HepG2 (cell line): Measurements from ENCODE around the gene PVR. TPM values are rescaled to one million over a fixed set of nuclear protein-coding genes. Genes with fewer than 3 reads are reported as not detected.

Source experiments
- ATF1 ChIP-seq: IDR thresholded peaks from 2 replicates; pipeline ENCODE4 v1.6.1; 2016; ENCODE audit warnings: mild to moderate bottlenecking, control low read depth
- ATF7 ChIP-seq, 2 experiments: fragments of 450-650 bp in 1 of 2; sonication (generic) in 1 of 2; formaldehyde crosslinking in 1 of 2; IDR thresholded peaks; 2 replicates each; pipeline versions ENCODE4 v1.4.0 to v1.6.1; 2016 to 2020; ENCODE audit warnings: antibody characterized with exemption in 1 of 2, mild to moderate bottlenecking in 1 of 2, missing genetic modification reagents in 1 of 2
- EEA1 ChIP-seq: sonication (generic); formaldehyde crosslinking; IDR thresholded peaks from 2 replicates; pipeline ENCODE4 v1.5.1; 2020; ENCODE audit warnings: mild to moderate bottlenecking, missing genetic modification reagents, borderline replicate concordance
- FOXP1 ChIP-seq, 2 experiments: fragments of 450-650 bp in 1 of 2; IDR thresholded peaks; 2 replicates each; pipeline ENCODE4 v1.6.1; 2017 to 2018; ENCODE audit warnings: antibody characterized with exemption in 1 of 2
- GTF2F1 ChIP-seq: fragments of 150-350 bp; IDR thresholded peaks from 2 replicates; pipeline ENCODE4 v1.6.1; 2014; ENCODE audit warnings: low read length
- HNRNPL ChIP-seq: fragments of 200-400 bp; formaldehyde crosslinking; IDR thresholded peaks from 2 replicates; pipeline ENCODE4 v1.6.1; 2017; ENCODE audit warnings: mild to moderate bottlenecking, low read depth, low read length
- ISL2 ChIP-seq: sonication (generic); formaldehyde crosslinking; IDR thresholded peaks from 2 replicates; pipeline ENCODE4 v1.5.0; 2020; ENCODE audit warnings: missing genetic modification reagents
- KDM5A ChIP-seq: fragments of 200-600 bp; sonication (generic); IDR thresholded peaks from 2 replicates; pipeline ENCODE4 v1.7.0; 2018; ENCODE audit warnings: antibody characterized with exemption, mild to moderate bottlenecking, low read length, borderline replicate concordance
- KMT2A ChIP-seq: sonication (generic); formaldehyde crosslinking; IDR thresholded peaks from 2 replicates; pipeline ENCODE4 v1.4.0; 2020; ENCODE audit warnings: missing genetic modification reagents
- MBD4 ChIP-seq: IDR thresholded peaks from 2 replicates; pipeline ENCODE4 v1.6.1; 2012; ENCODE audit warnings: low read length, inconsistent platforms, borderline replicate concordance
- MEIS2 ChIP-seq: sonication (generic); formaldehyde crosslinking; IDR thresholded peaks from 2 replicates; pipeline ENCODE4 v1.9.0; 2021; ENCODE audit warnings: mild to moderate bottlenecking, missing genetic modification reagents
- MIXL1 ChIP-seq: IDR thresholded peaks from 2 replicates; pipeline ENCODE4 v1.6.1; 2016
- NBN ChIP-seq: fragments of 450-650 bp; conservative IDR thresholded peaks from 2 replicates; pipeline ENCODE4 v1.6.1; 2017
- PHF20 ChIP-seq: sonication (generic); formaldehyde crosslinking; IDR thresholded peaks from 2 replicates; pipeline ENCODE4 v1.5.0; 2020; ENCODE audit warnings: mild to moderate bottlenecking, missing genetic modification reagents
- RARA ChIP-seq: IDR thresholded peaks from 2 replicates; pipeline ENCODE4 v1.6.1; 2016; ENCODE audit warnings: missing genetic modification reagents, missing compliant biosample characterization
- REPIN1 ChIP-seq: sonication (generic); formaldehyde crosslinking; IDR thresholded peaks from 2 replicates; pipeline ENCODE4 v1.8.0; 2022; ENCODE audit warnings: missing genetic modification reagents, low read depth, mild to moderate bottlenecking, borderline replicate concordance
- SKI ChIP-seq: fragments of 450-650 bp; IDR thresholded peaks from one replicate; pipeline ENCODE4 v1.6.1; 2018; ENCODE audit warnings: mild to moderate bottlenecking; ENCODE audit not compliant: partially characterized antibody
- SPEN ChIP-seq: sonication (generic); formaldehyde crosslinking; IDR thresholded peaks from 2 replicates; pipeline ENCODE4 v1.5.1; 2020; ENCODE audit warnings: low read depth, mild to moderate bottlenecking, missing genetic modification reagents
- ZBTB7A ChIP-seq: sonication (generic); formaldehyde crosslinking; IDR thresholded peaks from 2 replicates; pipeline ENCODE4 v1.8.0; 2022; ENCODE audit warnings: mild to moderate bottlenecking, missing genetic modification reagents
- ZEB1 ChIP-seq: IDR thresholded peaks from 2 replicates; pipeline ENCODE4 v1.6.1; 2012; ENCODE audit warnings: mild to moderate bottlenecking, low read depth, inconsistent platforms; ENCODE audit not compliant: insufficient replicate concordance
- ZNF138 ChIP-seq: sonication (generic); formaldehyde crosslinking; IDR thresholded peaks from 2 replicates; pipeline ENCODE4 v1.5.0; 2020; ENCODE audit warnings: mild to moderate bottlenecking, low read depth, missing genetic modification reagents
- ZNF468 ChIP-seq: sonication (generic); formaldehyde crosslinking; IDR thresholded peaks from 2 replicates; pipeline ENCODE4 v1.8.0; 2022; ENCODE audit warnings: mild to moderate bottlenecking, moderate library complexity, missing genetic modification reagents
- ZNF768 ChIP-seq: sonication (generic); formaldehyde crosslinking; IDR thresholded peaks from 2 replicates; pipeline ENCODE4 v1.4.0; 2020; ENCODE audit warnings: missing genetic modification reagents
- ZNF776 ChIP-seq: sonication (generic); formaldehyde crosslinking; IDR thresholded peaks from 2 replicates; pipeline ENCODE4 v1.4.0; 2020; ENCODE audit warnings: mild to moderate bottlenecking, missing genetic modification reagents
- ZNF782 ChIP-seq: sonication (generic); formaldehyde crosslinking; IDR thresholded peaks from 2 replicates; pipeline ENCODE4 v1.4.0; 2020; ENCODE audit warnings: missing genetic modification reagents, mild to moderate bottlenecking, borderline replicate concordance
- polyA plus RNA-seq, 8 experiments: library from polyadenylated mRNA; depleted of rRNA in 3 of 8; stranded (reverse) in 7 of 8; unstranded in 1 of 8; fragments of >200 nt; fragmentation: Illumina TruSeq in 4 of 8; extraction: Trizol in 4 of 8; gene quantifications; 2 replicates each; pipeline versions ENCODE4 v1.2.1 to v1.2.3, GENCODE V29; 2011 to 2016; ENCODE audit warnings: low read depth in 4 of 8, missing spikeins in 1 of 8, mixed read lengths in 1 of 8; ENCODE audit not compliant: insufficient read depth in 1 of 8
- total RNA-seq, 5 experiments: library from RNA; depleted of rRNA; stranded (reverse); fragments of >200 nt; fragmentation: Illumina TruSeq; extraction: Trizol; gene quantifications; 2 replicates each; pipeline ENCODE4 v1.2.3, GENCODE V29; 2016; ENCODE audit warnings: low read depth in 1 of 5
- TF ChIP-seq, protein P1 (sequence below): IDR thresholded peaks from 2 replicates; pipeline ENCODE4 v1.6.1; 2018; ENCODE audit warnings: missing genetic modification reagents, mild to moderate bottlenecking, missing compliant biosample characterization
- TF ChIP-seq, protein P2 (sequence below): IDR thresholded peaks from 2 replicates; pipeline ENCODE4 v1.6.1; 2016
- TF ChIP-seq, protein P3 (sequence below): sonication (generic); formaldehyde crosslinking; IDR thresholded peaks from 2 replicates; pipeline ENCODE4 v1.8.0; 2022; ENCODE audit warnings: missing genetic modification reagents, mild to moderate bottlenecking, inconsistent platforms, borderline replicate concordance
- TF ChIP-seq, protein P4 (sequence below): sonication (generic); IDR thresholded peaks from 2 replicates; pipeline ENCODE4 v1.6.1; 2016; ENCODE audit warnings: low read depth, borderline replicate concordance

The PVR gene
- total and polyA plus RNA-seq, 2 of the 13 experiments (the other 11 are each of a cell fraction or from before 2014, with no cell fraction given): 43.4 to 46.6 TPM

DNA sequence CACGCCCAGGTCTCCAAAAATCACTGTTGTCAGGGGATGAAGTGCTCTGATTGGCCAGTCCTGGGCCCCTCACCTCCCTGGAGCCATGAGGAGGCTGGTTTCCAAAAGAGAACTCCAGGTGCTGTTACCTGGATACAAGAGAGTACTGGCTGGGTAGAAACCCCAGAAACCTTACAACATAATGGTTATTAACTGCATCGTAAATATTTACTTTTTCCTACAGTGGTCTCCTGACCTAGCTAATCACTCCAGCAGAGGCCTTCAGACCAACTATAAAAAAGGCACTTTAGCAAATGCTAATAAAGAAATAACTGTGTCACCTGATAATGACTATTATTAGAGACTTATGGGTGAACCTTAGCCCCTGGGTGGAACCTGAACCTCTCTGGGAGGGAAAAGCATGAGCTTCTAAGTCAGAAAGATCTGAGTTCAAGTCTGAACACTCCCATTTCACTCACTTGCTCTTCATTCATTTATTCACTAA, 31.9 kb upstream of the PVR start (continued):
- TF ChIP-seq, protein P1, sequence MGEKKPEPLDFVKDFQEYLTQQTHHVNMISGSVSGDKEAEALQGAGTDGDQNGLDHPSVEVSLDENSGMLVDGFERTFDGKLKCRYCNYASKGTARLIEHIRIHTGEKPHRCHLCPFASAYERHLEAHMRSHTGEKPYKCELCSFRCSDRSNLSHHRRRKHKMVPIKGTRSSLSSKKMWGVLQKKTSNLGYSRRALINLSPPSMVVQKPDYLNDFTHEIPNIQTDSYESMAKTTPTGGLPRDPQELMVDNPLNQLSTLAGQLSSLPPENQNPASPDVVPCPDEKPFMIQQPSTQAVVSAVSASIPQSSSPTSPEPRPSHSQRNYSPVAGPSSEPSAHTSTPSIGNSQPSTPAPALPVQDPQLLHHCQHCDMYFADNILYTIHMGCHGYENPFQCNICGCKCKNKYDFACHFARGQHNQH: peak; percentile 39; the same call in 1 of the 2 replicates
- TF ChIP-seq ATF1 (CRISPR knock-in tag): no peak
- no peak for TF ChIP-seq ZBTB7A (CRISPR knock-in tag)
- no peak for TF ChIP-seq SPEN (CRISPR knock-in tag)
- TF ChIP-seq ZEB1: peak; percentile 92
- no peak for TF ChIP-seq ZNF776 (CRISPR knock-in tag)
- TF ChIP-seq, protein P2, sequence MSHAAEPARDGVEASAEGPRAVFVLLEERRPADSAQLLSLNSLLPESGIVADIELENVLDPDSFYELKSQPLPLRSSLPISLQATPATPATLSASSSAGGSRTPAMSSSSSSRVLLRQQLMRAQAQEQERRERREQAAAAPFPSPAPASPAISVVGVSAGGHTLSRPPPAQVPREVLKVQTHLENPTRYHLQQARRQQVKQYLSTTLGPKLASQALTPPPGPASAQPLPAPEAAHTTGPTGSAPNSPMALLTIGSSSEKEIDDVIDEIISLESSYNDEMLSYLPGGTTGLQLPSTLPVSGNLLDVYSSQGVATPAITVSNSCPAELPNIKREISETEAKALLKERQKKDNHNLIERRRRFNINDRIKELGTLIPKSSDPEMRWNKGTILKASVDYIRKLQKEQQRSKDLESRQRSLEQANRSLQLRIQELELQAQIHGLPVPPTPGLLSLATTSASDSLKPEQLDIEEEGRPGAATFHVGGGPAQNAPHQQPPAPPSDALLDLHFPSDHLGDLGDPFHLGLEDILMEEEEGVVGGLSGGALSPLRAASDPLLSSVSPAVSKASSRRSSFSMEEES (CRISPR knock-in tag): peak; percentile 77; the same call in 1 of the 2 replicates
- TF ChIP-seq ZNF138 (CRISPR knock-in tag): no peak
- peak; percentile 85 for TF ChIP-seq MIXL1 (CRISPR knock-in tag)
- peak; percentile 26 for TF ChIP-seq SKI
- TF ChIP-seq, protein P3, sequence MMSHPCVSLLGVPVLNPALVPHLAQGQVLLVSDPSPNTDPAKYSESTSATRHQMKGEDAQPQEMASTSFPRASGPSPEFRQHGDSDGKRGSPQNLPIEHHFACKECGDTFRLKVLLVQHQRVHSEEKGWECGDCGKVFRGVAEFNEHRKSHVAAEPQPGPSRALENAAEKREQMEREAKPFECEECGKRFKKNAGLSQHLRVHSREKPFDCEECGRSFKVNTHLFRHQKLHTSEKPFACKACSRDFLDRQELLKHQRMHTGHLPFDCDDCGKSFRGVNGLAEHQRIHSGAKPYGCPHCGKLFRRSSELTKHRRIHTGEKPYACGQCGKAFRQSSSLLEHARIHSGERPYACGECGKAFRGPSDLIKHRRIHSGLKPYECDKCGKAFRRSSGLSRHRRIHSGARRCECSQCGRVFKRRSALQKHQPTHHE (CRISPR knock-in tag): no peak
- TF ChIP-seq MEIS2 (CRISPR knock-in tag): no peak
- no peak for TF ChIP-seq HNRNPL
- no peak for TF ChIP-seq REPIN1 (CRISPR knock-in tag)
- TF ChIP-seq MBD4: no peak
- no peak for TF ChIP-seq PHF20 (CRISPR knock-in tag)
- peak; percentile 74 for TF ChIP-seq RARA (CRISPR knock-in tag)
- TF ChIP-seq NBN: no peak
- no peak for TF ChIP-seq ZNF782 (CRISPR knock-in tag)
- no peak for TF ChIP-seq GTF2F1
- TF ChIP-seq EEA1 (CRISPR knock-in tag): no peak
- no peak for TF ChIP-seq ZNF768 (CRISPR knock-in tag)
- TF ChIP-seq KDM5A: no peak
- no peak for TF ChIP-seq KMT2A (CRISPR knock-in tag)
- TF ChIP-seq ATF7 (IDR thresholded peaks at IDR 0.05): no peak
- no peak for TF ChIP-seq ATF7 (CRISPR knock-in tag; IDR thresholded peaks at IDR 0.05)
- TF ChIP-seq, protein P4, sequence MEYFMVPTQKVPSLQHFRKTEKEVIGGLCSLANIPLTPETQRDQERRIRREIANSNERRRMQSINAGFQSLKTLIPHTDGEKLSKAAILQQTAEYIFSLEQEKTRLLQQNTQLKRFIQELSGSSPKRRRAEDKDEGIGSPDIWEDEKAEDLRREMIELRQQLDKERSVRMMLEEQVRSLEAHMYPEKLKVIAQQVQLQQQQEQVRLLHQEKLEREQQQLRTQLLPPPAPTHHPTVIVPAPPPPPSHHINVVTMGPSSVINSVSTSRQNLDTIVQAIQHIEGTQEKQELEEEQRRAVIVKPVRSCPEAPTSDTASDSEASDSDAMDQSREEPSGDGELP: 0 out of 2 replicates have a peak, but pooled peaks have one; percentile 7
- no peak for TF ChIP-seq FOXP1 (IDR thresholded peaks at IDR 0.05)
- TF ChIP-seq FOXP1 (CRISPR knock-in tag; IDR thresholded peaks at IDR 0.05): peak; percentile 69; the same call in 1 of the 2 replicates
- no peak for TF ChIP-seq ZNF468 (CRISPR knock-in tag)
- peak; percentile 61; the same call in 1 of the 2 replicates for TF ChIP-seq ISL2
